HCT116 (cell line): Measurements from ENCODE around the gene RASL10B. TPM values are rescaled to one million over a fixed set of nuclear protein-coding genes. Genes with fewer than 3 reads are reported as not detected.

Experiments used
- ATAC-seq: fragments of 200-7000 bp; cut with Tn5 transposase; 2 replicates; pipeline ENCODE4 v1.9.1; 2020; ENCODE audit warnings: mild to moderate bottlenecking, moderate library complexity
- BruUV-seq: library from RNA; stranded (reverse); fragments of 400-500 nt; replicated peaks from 2 replicates; lab custom pipeline; 2021; lab: Mats Ljungman, UMichigan
- CTCF ChIA-PET: fragments of 300-600 bp; sonication (Branson Sonifier 250); formaldehyde crosslinking; loops from one replicate; lab custom pipeline; 2021; ENCODE audit warnings: antibody characterized with exemption; lab: Charles Lee
- POLR2A ChIA-PET: fragments of 300-600, 350-600 bp; sonication (Branson Sonifier 250); formaldehyde crosslinking; loops from one replicate; lab custom pipeline; 2021; ENCODE audit warnings: antibody characterized with exemption; lab: Charles Lee
- RAD21 ChIA-PET, 2 experiments: fragments of 300-600 bp; sonication (Branson Sonifier 250); formaldehyde crosslinking; loops; one replicate each; lab custom pipeline; 2023; ENCODE audit warnings: low total read pairs in 2 of 2; ENCODE audit not compliant: uncharacterized antibody in 2 of 2, unreplicated experiment in 2 of 2, low non-redundant PET in 1 of 2; lab: Charles Lee
- DNase-seq: peaks from one replicate; pipeline ENCODE4 v3.0.0-alpha.2; 2010; ENCODE audit warnings: low read depth, low spot score
- H2AFZ ChIP-seq: fragments of 200-600 bp; shearing (Covaris generic), sonication (generic); 2 replicates; pipeline ENCODE4 v1.6.1; 2017; ENCODE audit warnings: low read depth, mixed run types, mixed read lengths, antibody characterized with exemption, low read length; ENCODE audit not compliant: poor library complexity, severe bottlenecking
- H3K27ac ChIP-seq: 2 replicates; pipeline ENCODE4 v1.5.1; 2012; ENCODE audit warnings: low read depth, low read length
- H3K27me3 ChIP-seq: fragments of 200-600 bp; sonication (generic); 2 replicates; pipeline ENCODE4 v1.6.1; 2016; ENCODE audit warnings: mixed run types, low read length, mixed read lengths; ENCODE audit not compliant: insufficient read depth
- H3K36me3 ChIP-seq, 2 experiments: fragments of 200-500 bp in 1 of 2; fragments of 200-600 bp in 1 of 2; sonication (Bioruptor generic) in 1 of 2; sonication (generic) in 1 of 2; 2 replicates each; pipeline versions ENCODE4 v1.5.1 to v1.6.1; 2014 to 2016; ENCODE audit warnings: low read length in 2 of 2, inconsistent platforms in 1 of 2, mixed read lengths in 1 of 2, mixed run types in 1 of 2; ENCODE audit not compliant: insufficient read depth in 2 of 2, control insufficient read depth in 1 of 2
- H3K4me1 ChIP-seq, 2 experiments: fragments of 200-600 bp in 1 of 2; sonication (generic) in 1 of 2; 2 replicates each; pipeline versions ENCODE4 v1.5.1 to v1.6.1; 2012 to 2017; ENCODE audit warnings: low read length in 2 of 2, inconsistent platforms in 1 of 2, mild to moderate bottlenecking in 1 of 2, mixed read lengths in 1 of 2, mixed run types in 1 of 2, moderate library complexity in 1 of 2; ENCODE audit not compliant: insufficient read depth in 2 of 2, control insufficient read depth in 1 of 2
- H3K4me2 ChIP-seq: fragments of 200-600 bp; sonication (generic); 2 replicates; pipeline ENCODE4 v1.6.1; 2017; ENCODE audit warnings: mixed run types, low read length, mixed read lengths
- H3K4me3 ChIP-seq, 2 experiments: fragments of 200-600 bp in 1 of 2; sonication (generic) in 1 of 2; replicated peaks in 1 of 2; 2 replicates each; pipeline ENCODE4 v1.5.1; 2011 to 2016; ENCODE audit warnings: low read length in 2 of 2, control low read depth in 1 of 2, low read depth in 1 of 2, mild to moderate bottlenecking in 1 of 2, mixed read lengths in 1 of 2, mixed run types in 1 of 2
- H3K79me2 ChIP-seq: fragments of 200-600 bp; sonication (generic); 2 replicates; pipeline ENCODE4 v1.6.1; 2017; ENCODE audit warnings: mild to moderate bottlenecking, mixed run types, low read length, moderate library complexity, mixed read lengths; ENCODE audit not compliant: insufficient read depth
- H3K9ac ChIP-seq: fragments of 200-600 bp; sonication (generic); 2 replicates; pipeline ENCODE4 v1.6.1; 2016; ENCODE audit warnings: low read length, mixed read lengths
- H3K9me2 ChIP-seq: fragments of 200-600 bp; sonication (generic), shearing (Covaris generic); 2 replicates; pipeline ENCODE4 v1.6.1; 2017; ENCODE audit warnings: mixed run types, mild to moderate bottlenecking, moderate library complexity; ENCODE audit not compliant: insufficient read depth
- H3K9me3 ChIP-seq, 2 experiments: fragments of 200-500 bp in 1 of 2; fragments of 200-600 bp in 1 of 2; sonication (Bioruptor generic) in 1 of 2; sonication (generic) in 1 of 2; 2 replicates each; pipeline ENCODE4 v1.6.1; 2014 to 2017; ENCODE audit warnings: low read length in 2 of 2, mixed read lengths in 2 of 2, inconsistent platforms in 1 of 2, low read depth in 1 of 2, mild to moderate bottlenecking in 1 of 2, mixed run types in 1 of 2, moderate library complexity in 1 of 2; ENCODE audit not compliant: control insufficient read depth in 1 of 2, insufficient read depth in 1 of 2
- H4K20me1 ChIP-seq: fragments of 200-600 bp; sonication (generic), shearing (Covaris generic); 2 replicates; pipeline ENCODE4 v1.6.1; 2017; ENCODE audit warnings: mixed run types, mild to moderate bottlenecking, moderate library complexity; ENCODE audit not compliant: insufficient read depth
- CBX3 ChIP-seq: IDR thresholded peaks from 2 replicates; pipeline ENCODE4 v1.6.1; 2012; ENCODE audit warnings: low read depth
- CEBPB ChIP-seq: IDR thresholded peaks from 2 replicates; pipeline ENCODE4 v1.6.1; 2012; ENCODE audit warnings: low read depth
- EGR1 ChIP-seq: IDR thresholded peaks from 2 replicates; pipeline ENCODE4 v1.6.1; 2012; ENCODE audit warnings: low read depth
- ELF1 ChIP-seq: IDR thresholded peaks from 2 replicates; pipeline ENCODE4 v1.6.1; 2012; ENCODE audit warnings: low read depth, borderline replicate concordance
- EZH2 ChIP-seq: fragments of 200-600 bp; sonication (generic); IDR thresholded peaks from 2 replicates; pipeline ENCODE4 v1.6.1; 2017; ENCODE audit warnings: antibody characterized with exemption, mixed run types
- FOSL1 ChIP-seq: IDR thresholded peaks from 2 replicates; pipeline ENCODE4 v1.6.1; 2012; ENCODE audit warnings: low read depth
- JUND ChIP-seq: IDR thresholded peaks from 2 replicates; pipeline ENCODE4 v1.6.1; 2012
- RAD21 ChIP-seq: IDR thresholded peaks from 2 replicates; pipeline ENCODE4 v1.6.1; 2012; ENCODE audit warnings: low read depth, mild to moderate bottlenecking
- SIN3A ChIP-seq: IDR thresholded peaks from 2 replicates; pipeline ENCODE4 v1.6.1; 2012; ENCODE audit warnings: low read depth
- SRF ChIP-seq: IDR thresholded peaks from 2 replicates; pipeline ENCODE4 v1.6.1; 2012; ENCODE audit warnings: low read depth
- TCF7L2 ChIP-seq: IDR thresholded peaks from 2 replicates; pipeline ENCODE4 v1.7.0; 2011; ENCODE audit warnings: borderline replicate concordance, inconsistent platforms; ENCODE audit not compliant: insufficient read depth, insufficient read length; ENCODE audit errors: extremely low read depth
- ZFX ChIP-seq: fragments of 450-650 bp; IDR thresholded peaks from 2 replicates; pipeline ENCODE4 v1.6.1; 2017
- ZNF274 ChIP-seq: fragments of 200-500 bp; sonication (Bioruptor generic); IDR thresholded peaks from 2 replicates; pipeline ENCODE4 v1.6.1; 2014; ENCODE audit warnings: mild to moderate bottlenecking, low read depth, low read length, inconsistent platforms
- intact Hi-C: fragments of 100-400 bp; cut with micrococcal nuclease; formaldehyde crosslinking; loops from 2 replicates; pipeline ENCODE4 v1.10.0; 2022
- total RNA-seq: library from RNA; stranded (reverse); gene quantifications from one replicate; pipeline ENCODE4 v1.2.1, GENCODE V29; 2021; ENCODE audit not compliant: unreplicated experiment
- TF ChIP-seq, protein P1 (sequence below): IDR thresholded peaks from 2 replicates; pipeline ENCODE4 v1.6.1; 2012
- TF ChIP-seq, protein P2 (sequence below): IDR thresholded peaks from 2 replicates; pipeline ENCODE4 v1.6.1; 2012
- TF ChIP-seq, protein P3 (sequence below): IDR thresholded peaks from 2 replicates; pipeline ENCODE4 v1.6.1; 2012; ENCODE audit warnings: low read depth

The RASL10B gene
- total RNA-seq, 1 experiment from 2014 or later = 0.15 TPM

GRCh38 chr17:35780950-35781349, 49.5 kb downstream of the RASL10B start:
- TF ChIP-seq CEBPB (no peak), FOSL1 (no peak), EZH2 (no peak), SIN3A (no peak), ZFX (no peak), CBX3 (no peak), SRF (no peak), RAD21 (no peak), ZNF274 (no peak), JUND (no peak)
- TF ChIP-seq, protein P1, sequence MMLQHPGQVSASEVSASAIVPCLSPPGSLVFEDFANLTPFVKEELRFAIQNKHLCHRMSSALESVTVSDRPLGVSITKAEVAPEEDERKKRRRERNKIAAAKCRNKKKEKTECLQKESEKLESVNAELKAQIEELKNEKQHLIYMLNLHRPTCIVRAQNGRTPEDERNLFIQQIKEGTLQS = no peak
- TF ChIP-seq, protein P2, sequence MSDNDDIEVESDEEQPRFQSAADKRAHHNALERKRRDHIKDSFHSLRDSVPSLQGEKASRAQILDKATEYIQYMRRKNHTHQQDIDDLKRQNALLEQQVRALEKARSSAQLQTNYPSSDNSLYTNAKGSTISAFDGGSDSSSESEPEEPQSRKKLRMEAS = no peak
- RAD21 ChIA-PET = no interaction called here
- Histone ChIP-seq H3K27me3 (0 out of 2 replicates have a peak, but pooled peaks cover 3% of the 10 kb centered on the region), H3K4me1 (peaks cover 13 to 22% of the 10 kb centered on the region in 2 experiments), H3K9me3 (no peaks in the 10 kb centered on the region), H3K27ac (no peak overlapping the region), H3K4me3 (no peak overlapping the region), H3K4me2 (no peak overlapping the region), H2AFZ (no peak overlapping the region), H3K36me3 (no peaks in the 10 kb centered on the region), H3K79me2 (no peaks in the 10 kb centered on the region), H3K9me2 (no peaks in the 10 kb centered on the region), H3K9ac (no peak overlapping the region), H4K20me1 (no peaks in the 10 kb centered on the region)
- ATAC-seq (no peak), DNase-seq (no peak)
- POLR2A ChIA-PET = no interaction called here
- CTCF ChIA-PET = interaction anchor here (2.2 kb wide), 1 partner anchor 17 kb away, joined by 8 read pairs; no protein-coding TSS in a partner anchor
- intact Hi-C loops = no loop called here
- no TSS peak for BruUV-seq

DNA sequence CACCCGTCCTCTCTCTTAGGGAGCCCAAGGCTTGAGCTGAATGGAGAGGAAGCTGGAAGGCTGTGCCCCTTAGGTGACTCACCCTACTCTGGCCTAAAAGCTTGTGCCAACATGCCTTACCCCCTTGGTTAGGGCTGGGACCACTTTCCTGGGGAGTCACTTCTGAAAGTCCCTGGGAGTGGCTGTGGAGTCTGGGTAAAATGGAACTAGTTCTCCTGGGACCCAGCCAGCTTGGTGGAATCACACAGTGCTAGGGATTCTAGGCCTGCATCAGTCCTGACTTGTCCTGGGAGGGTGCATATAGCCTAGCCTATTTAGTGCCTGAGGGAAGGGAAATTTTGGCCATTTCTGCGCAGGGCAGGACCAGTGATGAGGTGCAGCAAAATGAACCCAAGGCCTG, 53.5 kb downstream of the RASL10B start:
- no peaks in the 10 kb centered on the region for H3K9me2 ChIP-seq
- ChIA-PET RAD21 (no interaction called here), POLR2A (interaction anchor here (1.2 to 1.6 kb wide), 2 partner anchors 12 to 24 kb away, joined by 3 to 6 read pairs; partner anchors contain the start of gene TAF15), CTCF (interaction anchor here (1.1 kb wide), 1 partner anchor 14 kb away, joined by 3 read pairs; no protein-coding TSS in a partner anchor)
- ATAC-seq (no peak), DNase-seq (no peak)
- H3K79me2 ChIP-seq = no peaks in the 10 kb centered on the region
- H3K4me3 ChIP-seq = no peak overlapping the region
- no TSS peak for BruUV-seq
- no peak overlapping the region for H3K4me2 ChIP-seq
- no peaks in the 10 kb centered on the region for H3K36me3 ChIP-seq
- H2AFZ ChIP-seq = no peak overlapping the region
- H3K9ac ChIP-seq = no peak overlapping the region
- H3K4me1 ChIP-seq = peaks cover 19 to 53% of the 10 kb centered on the region in 2 experiments
- no peaks in the 10 kb centered on the region for H4K20me1 ChIP-seq
- H3K27me3 ChIP-seq = 0 out of 2 replicates have a peak, but pooled peaks cover 3% of the 10 kb centered on the region
- no peak overlapping the region for H3K27ac ChIP-seq
- no peak for TF ChIP-seq SIN3A
- TF ChIP-seq TCF7L2 = no peak
- TF ChIP-seq EZH2 = no peak
- TF ChIP-seq, protein P3, sequence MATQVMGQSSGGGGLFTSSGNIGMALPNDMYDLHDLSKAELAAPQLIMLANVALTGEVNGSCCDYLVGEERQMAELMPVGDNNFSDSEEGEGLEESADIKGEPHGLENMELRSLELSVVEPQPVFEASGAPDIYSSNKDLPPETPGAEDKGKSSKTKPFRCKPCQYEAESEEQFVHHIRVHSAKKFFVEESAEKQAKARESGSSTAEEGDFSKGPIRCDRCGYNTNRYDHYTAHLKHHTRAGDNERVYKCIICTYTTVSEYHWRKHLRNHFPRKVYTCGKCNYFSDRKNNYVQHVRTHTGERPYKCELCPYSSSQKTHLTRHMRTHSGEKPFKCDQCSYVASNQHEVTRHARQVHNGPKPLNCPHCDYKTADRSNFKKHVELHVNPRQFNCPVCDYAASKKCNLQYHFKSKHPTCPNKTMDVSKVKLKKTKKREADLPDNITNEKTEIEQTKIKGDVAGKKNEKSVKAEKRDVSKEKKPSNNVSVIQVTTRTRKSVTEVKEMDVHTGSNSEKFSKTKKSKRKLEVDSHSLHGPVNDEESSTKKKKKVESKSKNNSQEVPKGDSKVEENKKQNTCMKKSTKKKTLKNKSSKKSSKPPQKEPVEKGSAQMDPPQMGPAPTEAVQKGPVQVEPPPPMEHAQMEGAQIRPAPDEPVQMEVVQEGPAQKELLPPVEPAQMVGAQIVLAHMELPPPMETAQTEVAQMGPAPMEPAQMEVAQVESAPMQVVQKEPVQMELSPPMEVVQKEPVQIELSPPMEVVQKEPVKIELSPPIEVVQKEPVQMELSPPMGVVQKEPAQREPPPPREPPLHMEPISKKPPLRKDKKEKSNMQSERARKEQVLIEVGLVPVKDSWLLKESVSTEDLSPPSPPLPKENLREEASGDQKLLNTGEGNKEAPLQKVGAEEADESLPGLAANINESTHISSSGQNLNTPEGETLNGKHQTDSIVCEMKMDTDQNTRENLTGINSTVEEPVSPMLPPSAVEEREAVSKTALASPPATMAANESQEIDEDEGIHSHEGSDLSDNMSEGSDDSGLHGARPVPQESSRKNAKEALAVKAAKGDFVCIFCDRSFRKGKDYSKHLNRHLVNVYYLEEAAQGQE = no peak
- no peak for TF ChIP-seq EGR1
- no peak for TF ChIP-seq ELF1
- TF ChIP-seq FOSL1 = no peak
- no peak for TF ChIP-seq RAD21
- no peaks in the 10 kb centered on the region for H3K9me3 ChIP-seq
- intact Hi-C loops = no loop called here
